Heart left ventricle (tissue), 13 donors: ENCODE measurements around the gene POU6F2.

Source experiments
- CTCF ChIP-seq, 12 donors: fragments of 200-600 bp; sonication (generic) in 4 of 12; IDR thresholded peaks; one replicate each; pipeline versions ENCODE4 v1.5.0 to v1.8.0; 2018 to 2022; ENCODE audit warnings: antibody characterized with exemption in 12 of 12, mild to moderate bottlenecking in 5 of 12
- POLR2A ChIP-seq, 2 donors: fragments of 450-650 bp; IDR thresholded peaks; one replicate each; pipeline ENCODE4 v1.6.1; 2017; ENCODE audit warnings: antibody characterized with exemption in 2 of 2, mild to moderate bottlenecking in 2 of 2, moderate library complexity in 2 of 2
- donor health status: ischemic (EF 13 %, LVEDD 7.1; RV severe dilation, severe dysfunction).
- donor health status: DM: no; HTN: yes; CAD: no.
- donor health status: DM: no; HTN: no; CAD: no.
- donor health status: ischemic (EF 25% LVEDD 6.9; RV normal size, moderate dysfunction).
- donor health status: ischemic (EF 25% LVEDD 5.7; RV mildly dilated, moderate dysfunction).
- donor health status: ischemic (EF 35%, LVEDD 5.7; RV mildly dilated, moderate dysfunction).
- donor health status: nonischemic (EF 11% LVEDD 7.7; RV severe dilation, severe dysfunction).
- donor health status: DM: yes; HTN: yes; CAD: no.
- donor health status: PGD.
- donor health status: ischemic (EF 29% LVEDD 5.4; RV normal size, mild dysfunction).
- donor health status: nonischemic (EF 23%, LVEDD 6.1; RV moderate dilation, normal function).

DNA sequence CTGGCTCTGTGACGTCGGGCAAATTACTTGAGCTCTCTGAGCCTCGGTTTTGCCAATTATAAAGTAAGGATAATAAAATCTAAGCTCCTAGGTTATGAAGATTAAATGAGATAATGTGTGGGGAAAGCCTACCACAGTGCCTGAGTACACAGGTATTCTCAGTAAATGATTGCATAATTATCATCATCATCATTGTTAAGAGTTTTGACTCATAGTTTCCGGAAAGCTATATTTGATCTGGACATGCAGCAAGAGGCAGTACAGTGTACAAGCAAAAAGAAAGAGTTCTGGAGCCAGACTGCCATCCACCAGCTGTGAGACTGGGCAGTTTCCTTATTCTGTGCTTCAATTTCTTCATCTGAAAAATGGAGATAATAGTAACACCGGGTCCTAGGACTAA is 432.9 kb downstream of the POU6F2 start:
- no peak for TF ChIP-seq CTCF (IDR thresholded peaks at IDR 0.05)
- no peak for TF ChIP-seq POLR2A (IDR thresholded peaks at IDR 0.05)
